ENCODE data around the gene GRAMD4. TPM values are rescaled to one million over a fixed set of nuclear protein-coding genes. Genes with fewer than 3 reads are reported as not detected.

GRAMD4 gene
- total RNA-seq, 1 experiment from 2014 or later = 19.8 TPM

GRCh38 chr22:46710806-46711205, 90.6 kb downstream of the GRAMD4 start:
- Histone ChIP-seq H3K14ac (ENCODE audit: insufficient read depth, low read length) (no peak overlapping the region), H2BK12ac (ENCODE audit: insufficient read length, low read depth, low read length) (no peak overlapping the region), H3K4me1 (ENCODE audit: insufficient read depth, low read length) (no peaks in the 10 kb centered on the region), H4K5ac (ENCODE audit: insufficient read length, low read depth, low read length) (no peak overlapping the region), H2BK15ac (ENCODE audit: low read depth, low read length) (no peak overlapping the region), H2BK120ac (ENCODE audit: low read depth, low read length, poor library complexity, severe bottlenecking) (no peak overlapping the region), H2BK5ac (ENCODE audit: insufficient read length, low read length) (no peak overlapping the region), H3K4me2 (ENCODE audit: insufficient read depth, insufficient read length, low read length) (no peak overlapping the region), H4K20me1 (ENCODE audit: control insufficient read depth, insufficient read depth, insufficient read length) (no peaks in the 10 kb centered on the region), H3K27ac (ENCODE audit: insufficient read length, low read depth, low read length) (no peak overlapping the region), H3K4ac (ENCODE audit: low read depth, low read length) (no peak overlapping the region), H3K23me2 (ENCODE audit: insufficient read length, low read depth, low read length, poor library complexity, severe bottlenecking) (no peaks in the 10 kb centered on the region), H2AFZ (ENCODE audit: low read length) (no peak overlapping the region), H3K23ac (ENCODE audit: insufficient read length, low read depth, low read length) (no peak overlapping the region), H3K79me2 (ENCODE audit: insufficient read depth, low read length) (no peaks in the 10 kb centered on the region), H3T11ph (ENCODE audit: low read length) (no peak overlapping the region), H2BK20ac (ENCODE audit: low read depth, low read length, poor library complexity, severe bottlenecking) (no peak overlapping the region), H3K27me3 (ENCODE audit: insufficient read depth, low read length) (no peaks in the 10 kb centered on the region), H3K18ac (ENCODE audit: insufficient read length, low read depth, low read length) (no peak overlapping the region), H4K91ac (ENCODE audit: insufficient read length, low read depth, low read length) (no peak overlapping the region), H4K8ac (replicated peaks; ENCODE audit: insufficient read length, low read depth, low read length) (no peak overlapping the region), H3K9me3 (ENCODE audit: control insufficient read depth, low read depth, low read length) (no peaks in the 10 kb centered on the region), H3K79me1 (ENCODE audit: insufficient read depth, low read depth, low read length, poor library complexity, severe bottlenecking) (no peaks in the 10 kb centered on the region), H2AK5ac (ENCODE audit: insufficient read length, low read length) (no peak overlapping the region), H3K56ac (ENCODE audit: insufficient read length, low read depth, low read length) (no peak overlapping the region), H3K9ac (ENCODE audit: extremely low read depth, insufficient read length, low read length) (no peak overlapping the region)
- peaks cover 12 to 13% of the 10 kb centered on the region in 2 experiments for H3K4me1 Mint-ChIP-seq
- no peaks in the 10 kb centered on the region for H3K27me3 Mint-ChIP-seq (ENCODE audit: low read depth)
- H3K4me3 Mint-ChIP-seq = no peak overlapping the region
- H3K9me3 Mint-ChIP-seq = no peaks in the 10 kb centered on the region
- no CpG with 5 or more reads among the region's 11 CpGs for WGBS (ENCODE audit: extremely low coverage, insufficient read length, low lambda C conversion rate)
- peaks cover 20 to 71% (median 66%) of the 10 kb centered on the region in 3 experiments; a peak in 6 of 7 replicates for H3K36me3 Mint-ChIP-seq (ENCODE audit: insufficient read depth in 1 of 3, low read depth in 3 of 3)
- TF ChIP-seq CTCF (conservative IDR thresholded peaks at IDR 0.05) = no peak
- no peak for DNase-seq
- peak overlapping the region in 2 of 3 experiments; percentile 76 to 79; a peak in 4 of 7 replicates for H3K27ac Mint-ChIP-seq

Data from H9 (cell line).